HG03571 (cell line): ENCODE measurements around the gene ARHGAP15.

Source experiments
- ATAC-seq: cut with Tn5 transposase; IDR thresholded peaks from one replicate; pipeline ENCODE4 v1.9.1; 2021; ENCODE audit not compliant: unreplicated experiment

ARHGAP15 gene

GRCh38 chr2:143334837-143335236 is 205.6 kb downstream of the ARHGAP15 start:
- no peak for ATAC-seq

GRCh38 chr2:143336719-143337210 is 207.5 kb downstream of the ARHGAP15 start:
- no peak for ATAC-seq

- no peak for ATAC-seq
Measured at GRCh38 chr2:143341478-143341877, 212.3 kb downstream of the ARHGAP15 start.

GRCh38 chr2:143344780-143345179 is 215.6 kb downstream of the ARHGAP15 start:
- ATAC-seq = no peak

- ATAC-seq = no peak
Measured at GRCh38 chr2:143345887-143346787, 216.9 kb downstream of the ARHGAP15 start.

GRCh38 chr2:143347271-143347695 is 218.1 kb downstream of the ARHGAP15 start:
- ATAC-seq = no peak

- ATAC-seq = no peak
Measured at GRCh38 chr2:143347901-143348414, 218.7 kb downstream of the ARHGAP15 start.

GRCh38 chr2:143354050-143354750 is 225.0 kb downstream of the ARHGAP15 start:
- ATAC-seq = no peak

GRCh38 chr2:143355870-143356269 is 226.7 kb downstream of the ARHGAP15 start:
- no peak for ATAC-seq

GRCh38 chr2:143356336-143356735 is 227.1 kb downstream of the ARHGAP15 start:
- no peak for ATAC-seq

GRCh38 chr2:143356736-143357446 is 227.7 kb downstream of the ARHGAP15 start:
- ATAC-seq = no peak

GRCh38 chr2:143357966-143358365 is 228.7 kb downstream of the ARHGAP15 start:
- ATAC-seq = no peak

- ATAC-seq = no peak
Measured at GRCh38 chr2:143361346-143361745, 232.1 kb downstream of the ARHGAP15 start.

GRCh38 chr2:143371616-143372015 is 242.4 kb downstream of the ARHGAP15 start:
- ATAC-seq = no peak

GRCh38 chr2:143375384-143375880 is 246.2 kb downstream of the ARHGAP15 start:
- no peak for ATAC-seq

GRCh38 chr2:143378996-143379395 is 249.8 kb downstream of the ARHGAP15 start:
- ATAC-seq = no peak

GRCh38 chr2:143379955-143380354 is 250.7 kb downstream of the ARHGAP15 start:
- no peak for ATAC-seq

- ATAC-seq = no peak
Measured at GRCh38 chr2:143382573-143382972, 253.4 kb downstream of the ARHGAP15 start.

- ATAC-seq = no peak
Measured at GRCh38 chr2:143383016-143383415, 253.8 kb downstream of the ARHGAP15 start.

- ATAC-seq = no peak
Measured at GRCh38 chr2:143384111-143384510, 254.9 kb downstream of the ARHGAP15 start.

- no peak for ATAC-seq
Measured at GRCh38 chr2:143390171-143390570, 261.0 kb downstream of the ARHGAP15 start.
